NCI-H524 treated with DMSO at 0.1 percent for 48 hours (cell line): Measurements from ENCODE around the gene SCAMP3.
A peak's percentile ranks its signal among the peaks of the same experiment; 100 is the strongest.
"Not testable (repeated sequence)": the region's sequence is repeated elsewhere in the genome, so short reads cannot be mapped to it uniquely, and the experiment has no call there.

Experiments
- DNase-seq: peaks from one replicate; lab custom pipeline; 2025; lab: John Stamatoyannopoulos, UW

Gene SCAMP3

GRCh38 chr1:155254714-155255242 lies 7.4 kb downstream of the SCAMP3 start:
- no peak for DNase-seq

DNA sequence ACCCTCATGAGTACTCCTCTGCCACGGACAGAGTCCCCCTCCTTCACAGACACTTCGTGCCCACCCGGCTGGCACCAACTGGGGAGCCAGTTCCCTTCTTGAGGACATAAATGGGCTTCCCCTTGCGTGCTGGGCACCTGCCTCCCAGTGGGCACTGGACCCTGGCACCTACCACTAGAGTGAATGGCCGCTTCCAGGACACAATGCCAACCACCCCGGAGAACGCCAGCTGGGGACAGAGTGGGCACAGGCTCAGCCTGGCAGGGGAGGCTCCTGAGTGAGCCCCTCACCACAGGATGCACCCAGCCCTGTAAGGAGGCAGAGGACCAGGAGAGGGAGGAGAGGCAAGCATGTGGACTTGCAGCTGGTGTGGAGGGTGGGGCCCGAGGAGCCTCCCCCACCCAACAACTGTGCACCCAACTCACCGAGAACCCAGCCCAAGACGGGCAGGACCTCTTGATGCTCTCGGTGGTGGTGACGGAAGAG lies 7.9 kb downstream of the SCAMP3 start:
- no peak for DNase-seq

- no peak for DNase-seq
Observed at GRCh38 chr1:155253797-155254196, 8.4 kb downstream of the SCAMP3 start.

DNA sequence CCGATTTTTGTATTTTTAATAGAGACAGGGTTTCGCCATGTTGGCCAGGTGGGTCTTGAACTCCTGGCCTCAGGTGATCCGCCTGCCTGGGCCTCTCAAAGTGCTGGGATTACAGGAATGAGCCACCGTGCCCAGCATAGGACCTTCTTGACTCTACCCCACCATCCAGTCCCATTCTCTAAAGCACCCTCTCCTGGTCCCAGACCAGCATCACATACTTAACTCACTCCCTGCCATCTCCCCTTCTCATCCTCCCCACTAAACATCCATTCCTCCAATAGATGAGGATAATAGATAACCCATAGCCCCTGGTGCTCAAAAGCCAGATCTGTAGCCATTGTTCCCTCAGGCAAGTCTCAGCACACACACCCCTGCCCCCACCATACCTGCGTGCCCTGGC lies 9.0 kb downstream of the SCAMP3 start:
- no peak for DNase-seq

DNA sequence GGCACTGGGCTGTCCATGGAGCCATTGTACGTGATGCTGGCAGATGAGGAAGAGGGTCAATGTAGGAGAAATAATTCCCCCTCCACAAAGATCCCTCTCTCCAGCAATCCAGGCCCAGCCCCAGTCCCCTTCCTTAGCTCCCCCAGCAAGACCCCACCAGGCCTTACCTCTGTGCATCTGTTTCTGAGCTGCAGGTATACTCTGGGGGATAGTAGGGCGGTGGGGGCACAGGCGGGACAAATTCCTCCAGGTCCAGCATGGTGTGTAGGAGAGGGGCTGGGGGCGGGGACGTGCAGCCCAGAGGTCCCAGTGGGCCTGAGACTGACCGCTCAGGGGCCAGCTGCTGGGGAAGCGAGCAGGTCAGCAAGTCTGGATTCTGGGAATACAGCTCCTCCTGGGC lies 10.6 kb downstream of the SCAMP3 start:
- DNase-seq = no peak

GRCh38 chr1:155250633-155251449 lies 11.3 kb downstream of the SCAMP3 start:
- DNase-seq = peak; percentile 22

DNA sequence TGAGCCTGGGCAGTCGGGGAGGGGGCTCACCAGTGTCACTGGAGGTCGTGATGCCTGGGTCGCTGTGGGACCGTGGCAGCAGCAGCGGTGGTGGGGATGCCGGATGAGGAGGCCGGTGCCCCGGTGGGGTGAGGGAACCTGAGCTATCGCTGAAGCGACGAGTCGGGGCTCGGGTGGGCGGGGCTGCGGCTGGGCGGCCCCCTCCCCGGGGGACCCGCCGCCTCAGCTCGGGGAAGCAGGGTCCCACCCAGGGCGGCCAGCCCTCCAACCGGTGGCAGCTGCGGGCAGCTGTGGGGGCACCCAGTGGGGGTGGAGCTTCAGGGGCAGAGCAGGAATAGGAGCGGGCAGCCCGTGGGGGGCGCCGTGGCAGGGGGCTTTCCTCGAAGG lies 11.9 kb downstream of the SCAMP3 start:
- DNase-seq = no peak

DNA sequence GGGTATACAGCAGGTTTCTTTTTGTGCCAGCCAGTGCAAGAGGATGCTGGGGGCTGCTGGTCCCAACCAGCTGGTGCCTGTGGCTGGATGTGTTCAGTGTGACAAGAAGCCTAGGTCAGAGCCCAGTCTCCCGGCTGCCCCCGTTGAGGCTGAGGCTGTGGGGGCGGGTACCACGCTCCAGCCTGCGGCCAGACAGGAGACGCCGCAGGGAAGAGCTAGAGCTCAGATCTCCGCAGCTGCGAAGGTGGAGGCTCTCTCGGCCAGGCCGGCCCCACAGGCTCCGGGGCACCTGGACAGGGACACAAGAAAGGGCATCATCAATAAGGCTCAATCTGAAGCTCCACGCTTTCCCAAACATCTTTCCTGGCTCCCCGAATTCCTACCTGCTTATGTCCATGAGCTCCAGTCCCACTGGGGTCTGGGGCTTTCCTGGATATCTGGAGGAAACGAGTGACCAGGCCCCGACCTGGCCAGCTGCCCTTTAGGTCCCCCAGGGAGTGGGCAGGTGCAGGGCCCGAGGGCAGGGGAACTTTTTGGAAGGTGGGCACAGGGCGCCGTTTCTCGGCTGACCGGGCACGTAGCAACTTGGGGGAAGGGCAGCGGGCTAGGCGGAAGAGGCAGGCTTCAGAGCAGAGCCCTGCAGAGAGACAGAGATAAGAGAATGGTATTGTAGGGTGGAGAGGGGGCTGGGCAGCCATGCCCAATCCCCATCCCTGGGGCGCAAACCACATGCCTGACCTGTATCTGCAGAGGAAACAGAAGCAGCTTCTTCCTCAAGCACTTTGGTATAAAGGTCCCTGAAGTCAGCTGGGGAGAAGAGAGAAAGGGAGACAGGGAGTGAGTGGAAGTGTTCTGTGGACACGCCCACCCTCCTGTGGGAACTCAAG lies 14.2 kb downstream of the SCAMP3 start:
- DNase-seq = no peak

DNA sequence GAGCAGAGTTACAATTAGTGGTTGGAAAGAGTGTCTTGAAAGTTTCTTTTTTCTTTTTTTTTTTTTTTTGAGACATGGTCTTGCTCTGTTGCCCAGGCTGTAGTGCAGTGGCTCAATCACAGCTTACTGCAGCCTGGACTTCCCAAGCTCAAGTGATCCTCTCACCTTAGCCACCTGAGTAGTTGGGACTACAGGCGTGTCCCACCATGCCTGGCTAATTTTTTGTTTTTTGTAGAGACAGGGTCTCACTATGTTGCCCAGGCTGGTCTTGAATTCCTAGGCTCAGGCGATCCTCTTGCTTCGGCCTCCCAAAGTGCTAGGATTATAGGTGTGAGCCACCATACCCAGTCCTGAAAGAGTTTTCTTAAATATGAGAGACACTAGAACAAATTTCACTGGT lies 15.4 kb downstream of the SCAMP3 start:
- not testable (repeated sequence) for DNase-seq

GRCh38 chr1:155245163-155245524 lies 17.0 kb downstream of the SCAMP3 start:
- no peak for DNase-seq

DNA sequence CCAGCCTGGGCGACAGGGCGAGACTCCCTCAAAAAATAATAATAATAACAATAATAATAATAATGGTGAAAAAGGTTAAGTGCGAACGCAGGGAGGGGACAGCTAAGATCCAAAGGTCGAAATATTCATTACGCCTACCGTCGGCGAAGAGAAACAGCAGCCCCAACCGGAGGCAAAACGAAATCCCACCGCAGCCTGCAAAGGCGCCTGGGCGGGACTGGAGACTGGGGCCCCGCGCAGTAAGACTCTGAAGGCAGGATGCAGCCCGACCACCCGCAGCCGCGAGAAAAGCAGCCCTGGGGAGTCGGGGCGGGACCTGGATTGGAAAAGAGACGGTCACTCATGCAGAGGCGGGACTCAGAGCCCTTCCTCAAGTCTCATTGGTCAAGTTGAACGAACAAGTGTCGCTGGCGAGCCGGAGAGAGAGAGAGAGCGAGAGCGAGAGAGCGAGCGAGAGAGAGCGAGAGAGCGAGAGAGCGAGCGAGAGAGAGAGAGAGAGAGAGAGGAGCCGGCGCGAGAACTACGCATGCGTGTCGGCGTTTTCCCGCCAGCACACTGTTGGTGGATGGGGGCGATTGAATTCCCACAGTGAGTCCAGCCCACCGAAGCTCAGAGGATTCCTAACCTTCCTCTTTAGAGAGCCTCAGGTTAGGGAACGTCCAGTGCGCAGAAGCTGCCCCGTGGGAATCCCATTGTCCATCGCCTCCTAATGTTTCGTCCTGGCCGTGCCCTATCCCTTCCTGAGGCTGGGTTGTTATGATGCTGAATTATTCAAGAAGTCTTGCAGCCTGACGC lies 17.6 kb downstream of the SCAMP3 start:
- DNase-seq = peak; percentile 94

DNA sequence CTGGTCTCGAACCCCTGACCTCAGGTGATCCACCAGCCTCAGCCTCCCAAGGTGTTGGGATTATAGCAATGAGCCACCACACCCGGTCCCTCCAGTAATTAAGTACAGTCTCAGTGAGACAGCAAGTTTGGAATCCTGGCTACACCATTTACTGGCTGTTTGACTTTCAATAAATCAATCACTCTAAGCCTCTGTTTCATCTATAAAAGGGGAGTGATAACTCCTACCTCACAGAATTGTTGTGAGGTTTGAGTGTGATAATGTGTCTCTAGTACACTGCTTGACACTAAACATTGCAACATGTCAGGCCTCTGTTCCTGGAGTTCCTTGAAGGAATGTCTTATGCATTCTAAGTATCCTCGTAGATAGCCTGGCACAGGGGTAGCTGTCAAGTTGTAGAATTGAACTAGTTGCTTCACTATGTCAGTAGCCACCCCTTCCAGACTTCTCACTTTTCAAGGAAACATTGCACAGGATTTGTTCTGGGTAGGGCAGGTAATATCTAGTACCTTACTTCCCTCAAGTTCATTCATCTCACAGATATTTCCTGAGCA lies 19.3 kb downstream of the SCAMP3 start:
- no peak for DNase-seq

GRCh38 chr1:155241841-155242264 lies 20.3 kb downstream of the SCAMP3 start:
- DNase-seq = no peak

GRCh38 chr1:155241069-155241679 lies 21.0 kb downstream of the SCAMP3 start:
- peak; percentile 29 for DNase-seq

GRCh38 chr1:155236451-155236850 lies 25.7 kb downstream of the SCAMP3 start:
- no peak for DNase-seq

DNA sequence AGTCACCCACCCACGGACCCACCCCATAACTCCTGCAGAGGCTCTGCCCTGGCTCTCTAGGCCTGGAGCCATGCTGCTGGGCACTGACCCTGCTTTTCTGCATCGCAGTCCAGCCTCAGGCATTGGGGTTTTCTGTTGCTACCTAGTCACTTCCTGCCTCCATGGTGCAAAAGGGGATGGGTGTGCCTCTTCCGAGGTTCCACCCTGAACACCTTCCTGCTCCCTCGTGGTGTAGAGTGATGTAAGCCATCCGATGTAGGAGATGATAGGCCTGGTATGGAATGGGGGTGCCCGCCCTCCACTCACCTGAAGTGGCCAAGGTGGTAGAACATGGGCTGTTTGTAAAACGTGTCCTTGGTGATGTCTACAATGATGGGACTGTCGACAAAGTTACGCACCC lies 26.8 kb downstream of the SCAMP3 start:
- not testable (repeated sequence) for DNase-seq

GRCh38 chr1:155233502-155233901 lies 28.7 kb downstream of the SCAMP3 start:
- not testable (repeated sequence) for DNase-seq

DNA sequence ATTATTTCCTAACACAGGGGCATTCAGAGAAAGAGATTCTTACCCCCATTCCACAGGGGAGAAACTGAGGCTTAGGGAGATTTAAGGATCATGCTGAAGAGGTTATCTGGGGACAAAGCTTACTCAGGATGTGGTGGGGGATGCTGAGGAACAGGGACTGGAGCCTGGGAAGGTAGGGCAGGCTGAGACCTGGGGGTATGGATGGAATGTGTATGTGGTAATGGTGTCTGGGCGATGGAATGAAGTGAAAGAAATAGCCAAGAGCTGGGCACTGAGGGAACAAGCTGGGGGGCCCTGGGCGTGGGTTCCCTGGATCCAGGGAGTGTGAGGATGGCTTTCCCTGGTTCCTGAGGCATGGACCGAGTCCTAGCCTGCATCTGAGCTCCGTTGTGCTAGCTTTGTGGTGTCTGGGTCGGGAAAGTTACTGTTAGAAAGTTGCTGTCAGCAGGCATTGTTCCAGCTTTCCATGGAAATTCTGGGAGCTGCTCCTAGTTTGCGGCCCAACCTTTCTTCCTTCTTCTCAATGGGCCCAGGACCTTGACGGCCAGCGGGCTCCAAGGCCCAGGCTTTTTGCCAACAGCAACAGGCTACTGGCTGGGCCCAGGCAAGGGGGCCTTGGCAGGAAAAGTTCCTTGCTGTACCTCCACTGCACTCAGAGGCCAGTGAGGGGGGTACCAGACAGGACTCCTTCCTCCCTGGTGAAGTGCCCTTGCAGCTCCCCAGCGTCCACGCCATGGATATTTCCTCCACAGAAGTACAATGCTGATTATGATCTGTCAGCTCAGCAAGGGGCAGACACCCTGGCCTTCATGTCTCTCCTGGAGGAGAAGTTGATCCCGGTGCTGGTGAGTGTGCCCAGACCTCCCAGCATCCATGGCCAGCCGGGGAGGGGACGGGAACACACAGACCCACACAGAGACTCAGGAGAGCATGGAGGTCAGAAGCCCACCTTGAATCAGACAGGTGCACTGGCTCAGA lies 29.9 kb downstream of the SCAMP3 start:
- not testable (repeated sequence) for DNase-seq

DNA sequence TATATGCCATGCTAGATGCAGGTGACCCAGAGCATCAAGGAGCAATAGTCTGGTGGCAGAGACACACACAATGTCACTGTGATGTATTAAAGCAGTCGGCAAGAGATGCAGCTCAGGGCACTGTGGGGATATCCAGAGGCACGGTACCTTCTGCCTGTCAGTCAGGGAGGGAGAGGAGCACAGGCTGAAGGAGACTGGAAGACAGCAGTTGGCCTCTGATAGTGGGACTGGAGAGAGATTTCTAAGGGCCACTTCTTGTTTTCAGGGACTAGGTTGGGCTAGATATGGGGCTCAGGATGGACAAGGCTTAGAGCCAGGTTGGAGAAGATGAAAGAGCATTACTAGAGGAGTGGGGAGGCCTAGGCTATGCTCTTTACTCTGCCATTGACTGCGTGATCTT lies 30.9 kb downstream of the SCAMP3 start:
- DNase-seq = not testable (repeated sequence)

DNA sequence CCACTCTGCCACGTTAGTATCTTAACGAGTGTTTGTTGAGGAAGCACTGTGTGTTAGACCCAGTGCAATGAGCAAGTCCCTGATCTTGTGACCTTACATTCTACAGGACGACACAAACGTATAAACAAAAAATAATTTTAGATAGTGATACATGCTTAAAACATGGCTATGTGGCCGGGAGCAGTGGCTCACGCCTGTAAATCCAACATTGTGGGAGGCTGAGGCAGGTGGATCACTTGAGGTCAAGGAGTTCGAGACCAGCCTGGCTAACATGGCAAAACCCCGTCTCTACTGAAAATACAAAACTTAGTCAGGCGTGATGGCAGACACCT lies 34.1 kb downstream of the SCAMP3 start:
- DNase-seq = no peak
